Endothelial cell of umbilical vein (primary cell): ENCODE measurements around the gene LRRIQ1. TPM values are rescaled to one million over a fixed set of nuclear protein-coding genes. Genes with fewer than 3 reads are reported as not detected.

Experiments used
- BruUV-seq: library from RNA; stranded (reverse); fragments of 400-500 nt; replicated peaks from 2 replicates; lab custom pipeline; 2021; lab: Mats Ljungman, UMichigan
- CTCF ChIA-PET: fragments of 300-600, 350-600 bp; sonication (Branson Sonifier 250); formaldehyde crosslinking; loops from one replicate; lab custom pipeline; 2021; ENCODE audit warnings: antibody characterized with exemption, inconsistent platforms; lab: Charles Lee
- POLR2A ChIA-PET: fragments of 300-600, 350-600 bp; sonication (Branson Sonifier 250); formaldehyde crosslinking; loops from one replicate; lab custom pipeline; 2021; ENCODE audit warnings: antibody characterized with exemption, inconsistent platforms; lab: Charles Lee
- DNase-seq: peaks from one replicate; pipeline ENCODE4 v3.0.0-alpha.2; 2011; ENCODE audit warnings: low read depth, low spot score
- FAIRE-seq: peaks from 2 replicates; lab custom pipeline; 2011; peaks lifted over from hg19 to GRCh38; lab: Jason Lieb, UNC
- H2AFZ ChIP-seq: 2 replicates; pipeline ENCODE4 v1.6.0; 2012; ENCODE audit warnings: low read depth, low read length, control low read depth, inconsistent platforms
- H3K27ac ChIP-seq: 2 replicates; pipeline ENCODE4 v1.5.1; 2011; ENCODE audit warnings: low read depth, mild to moderate bottlenecking, control low read depth, low read length, moderate library complexity; ENCODE audit not compliant: insufficient read depth
- H3K27me3 ChIP-seq, 2 experiments: 2 replicates each; pipeline versions ENCODE4 v1.6.0 to v1.6.1; 2011; ENCODE audit warnings: low read length in 2 of 2, mixed read lengths in 1 of 2; ENCODE audit not compliant: control insufficient read depth in 2 of 2, insufficient read depth in 2 of 2
- H3K36me3 ChIP-seq, 2 experiments: 2 replicates in 1 of 2; 3 replicates in 1 of 2; pipeline ENCODE4 v1.5.1; 2011; ENCODE audit warnings: low read length in 2 of 2, mild to moderate bottlenecking in 1 of 2, moderate library complexity in 1 of 2; ENCODE audit not compliant: control insufficient read depth in 2 of 2, insufficient read depth in 2 of 2; ENCODE audit errors: extremely low read depth in 1 of 2
- H3K4me1 ChIP-seq: 3 replicates; pipeline ENCODE4 v1.5.1; 2011; ENCODE audit warnings: mild to moderate bottlenecking, low read length; ENCODE audit not compliant: control insufficient read depth, insufficient read depth; ENCODE audit errors: extremely low read depth
- H3K4me2 ChIP-seq: 2 replicates; pipeline ENCODE4 v1.6.1; 2011; ENCODE audit warnings: low read length, control low read depth, mixed read lengths; ENCODE audit not compliant: insufficient read depth
- H3K4me3 ChIP-seq, 3 experiments: fragments of 200-600 bp in 1 of 3; sonication (generic), shearing (Covaris generic) in 1 of 3; replicated peaks in 1 of 3; 2 replicates each; pipeline ENCODE4 v1.5.1; 2011 to 2016; ENCODE audit warnings: control low read depth in 3 of 3, low read length in 3 of 3, mild to moderate bottlenecking in 2 of 3, inconsistent platforms in 1 of 3, low read depth in 1 of 3, moderate library complexity in 1 of 3; ENCODE audit not compliant: insufficient read depth in 1 of 3
- H3K79me2 ChIP-seq: 2 replicates; pipeline ENCODE4 v1.6.0; 2012; ENCODE audit warnings: low read length, inconsistent platforms; ENCODE audit not compliant: control insufficient read depth, insufficient read depth
- H3K9ac ChIP-seq: replicated peaks from 2 replicates; pipeline ENCODE3; 2011; ENCODE audit warnings: low read length, control low read depth; ENCODE audit not compliant: insufficient read depth; ENCODE audit errors: extremely low read depth
- H3K9me1 ChIP-seq: replicated peaks from 3 replicates; pipeline ENCODE4 v1.6.0; 2011; ENCODE audit warnings: mild to moderate bottlenecking, low read length; ENCODE audit not compliant: control insufficient read depth, insufficient read depth; ENCODE audit errors: extremely low read depth
- H3K9me3 ChIP-seq: replicated peaks from 2 replicates; pipeline ENCODE4 v1.5.1; 2012; ENCODE audit warnings: low read length, inconsistent platforms; ENCODE audit not compliant: control insufficient read depth, insufficient read depth
- H4K20me1 ChIP-seq: replicated peaks from 2 replicates; pipeline ENCODE3; 2011; ENCODE audit warnings: mild to moderate bottlenecking, low read length; ENCODE audit not compliant: control insufficient read depth, insufficient read depth; ENCODE audit errors: extremely low read depth
- CTCF ChIP-seq, 2 donors: IDR thresholded peaks; 1 replicate in 1 of 2; 2 replicates in 1 of 2; pipeline ENCODE4 v1.5.1; 2011; ENCODE audit warnings: low read length in 2 of 2, mild to moderate bottlenecking in 2 of 2, moderate library complexity in 2 of 2, control low read depth in 1 of 2, inconsistent platforms in 1 of 2, low read depth in 1 of 2; ENCODE audit not compliant: insufficient read depth in 1 of 2; ENCODE audit errors: extremely low read depth in 1 of 2
- EZH2 ChIP-seq: IDR thresholded peaks from 2 replicates; pipeline ENCODE4 v1.6.1; 2012; ENCODE audit warnings: borderline replicate concordance, low read depth, mild to moderate bottlenecking, moderate library complexity, low read length, inconsistent platforms; ENCODE audit not compliant: severe bottlenecking
- FOS ChIP-seq: IDR thresholded peaks from 2 replicates; pipeline ENCODE4 v1.6.1; 2011; ENCODE audit warnings: mild to moderate bottlenecking, low read length, moderate library complexity, borderline replicate concordance; ENCODE audit not compliant: insufficient read depth
- GATA2 ChIP-seq: IDR thresholded peaks from 2 replicates; pipeline ENCODE4 v1.7.0; 2011; ENCODE audit warnings: low read depth, mild to moderate bottlenecking, moderate library complexity, mixed read lengths, low read length; ENCODE audit not compliant: insufficient read length, insufficient read depth
- JUN ChIP-seq: IDR thresholded peaks from 2 replicates; pipeline ENCODE4 v1.6.1; 2011; ENCODE audit warnings: borderline replicate concordance, low read depth; ENCODE audit not compliant: insufficient read length, insufficient read depth
- MYC ChIP-seq: IDR thresholded peaks from one replicate; pipeline ENCODE4 v1.6.1; 2011; ENCODE audit warnings: mild to moderate bottlenecking, low read depth, low read length
- POLR2A ChIP-seq: IDR thresholded peaks from 2 replicates; pipeline ENCODE4 v1.6.1; 2012; ENCODE audit warnings: low read depth, mild to moderate bottlenecking, control low read depth, low read length
- POLR2AphosphoS5 ChIP-seq: IDR thresholded peaks from 2 replicates; pipeline ENCODE4 v1.6.1; 2012; ENCODE audit warnings: low read depth, mild to moderate bottlenecking, control low read depth, low read length, moderate library complexity; ENCODE audit not compliant: insufficient read depth
- dilution Hi-C: fragments of 300-500 bp; cut with MboI; formaldehyde crosslinking; loops from one replicate; pipeline ENCODE4 v1.15.0; 2019; ENCODE audit warnings: low sequenced_read_pairs; ENCODE audit not compliant: extremely low pct_ligation_motif_present
- intact Hi-C: fragments of 100-400 bp; cut with micrococcal nuclease; formaldehyde crosslinking; loops from one replicate; pipeline ENCODE4 v1.10.0; 2022
- polyA plus RNA-seq, 4 experiments: library from polyadenylated mRNA; depleted of rRNA in 3 of 4; stranded (reverse) in 3 of 4; unstranded in 1 of 4; fragments of >200 nt; gene quantifications; 2 replicates each; pipeline versions ENCODE4 v1.2.1 to v1.2.3, GENCODE V29; 2011 to 2012; ENCODE audit warnings: missing spikeins in 1 of 4
- total RNA-seq: library from RNA; stranded (reverse); gene quantifications from 2 replicates; pipeline ENCODE4 v1.2.3, GENCODE V29; 2021
- TF ChIP-seq, protein P1 (sequence below): IDR thresholded peaks from 2 replicates; pipeline ENCODE4 v1.6.1; 2011; ENCODE audit not compliant: insufficient read depth, insufficient read length

Gene LRRIQ1
- total and polyA plus RNA-seq, 2 donors (not counting 3 experiments of a cell fraction or from before 2014, with no cell fraction given), result 0.08 to 0.20 TPM

DNA sequence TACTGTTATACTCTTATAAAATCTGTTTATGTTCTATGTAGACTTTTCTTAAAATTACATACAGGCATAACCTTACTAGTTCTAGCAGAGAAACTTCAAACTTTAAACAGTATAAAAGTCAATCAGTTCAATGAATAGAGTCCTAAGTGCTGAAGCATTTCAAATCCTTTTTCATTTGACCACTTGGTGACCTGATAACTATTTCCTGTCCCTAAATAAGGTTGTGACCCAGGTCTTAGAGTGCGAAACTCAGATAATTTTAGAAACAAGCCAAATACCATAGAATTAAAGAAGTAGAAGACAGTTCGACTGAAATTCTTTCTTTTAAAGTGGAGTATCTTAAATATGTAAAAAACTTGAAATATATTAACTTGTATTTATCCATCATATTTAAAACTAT lies 147.7 kb downstream of the LRRIQ1 start:
- no peak overlapping the region for H3K27ac ChIP-seq
- intact Hi-C loops, result loop anchor here (5.0 kb wide), 2 partner anchors 98 to 178 kb away; partner anchors contain the start of gene ALX1
- no peaks in the 10 kb centered on the region for H3K36me3 ChIP-seq
- no peak overlapping the region for H3K4me3 ChIP-seq
- BruUV-seq, result no TSS peak
- H3K79me2 ChIP-seq, result no peaks in the 10 kb centered on the region
- no peak overlapping the region for H3K4me2 ChIP-seq
- DNase-seq (no peak), FAIRE-seq (no peak)
- TF ChIP-seq POLR2A (no peak), EZH2 (no peak), JUN (no peak), FOS (no peak), GATA2 (no peak), MYC (no peak)
- TF ChIP-seq, protein P1, sequence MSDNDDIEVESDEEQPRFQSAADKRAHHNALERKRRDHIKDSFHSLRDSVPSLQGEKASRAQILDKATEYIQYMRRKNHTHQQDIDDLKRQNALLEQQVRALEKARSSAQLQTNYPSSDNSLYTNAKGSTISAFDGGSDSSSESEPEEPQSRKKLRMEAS, result no peak
- dilution Hi-C loops, result no loop called here
- no peaks in the 10 kb centered on the region for H3K9me3 ChIP-seq
- H3K9ac ChIP-seq, result no peak overlapping the region
- no peaks in the 10 kb centered on the region for H3K27me3 ChIP-seq
- POLR2A ChIA-PET, result no interaction called here
- H2AFZ ChIP-seq, result no peak overlapping the region
- H3K9me1 ChIP-seq, result no peaks in the 10 kb centered on the region
- CTCF ChIA-PET, result interaction anchor here (0.9 kb wide), 1 partner anchor 14 kb away, joined by 3 read pairs; no protein-coding TSS in a partner anchor
- no peaks in the 10 kb centered on the region for H4K20me1 ChIP-seq
- peaks cover 23% of the 10 kb centered on the region for H3K4me1 ChIP-seq

DNA sequence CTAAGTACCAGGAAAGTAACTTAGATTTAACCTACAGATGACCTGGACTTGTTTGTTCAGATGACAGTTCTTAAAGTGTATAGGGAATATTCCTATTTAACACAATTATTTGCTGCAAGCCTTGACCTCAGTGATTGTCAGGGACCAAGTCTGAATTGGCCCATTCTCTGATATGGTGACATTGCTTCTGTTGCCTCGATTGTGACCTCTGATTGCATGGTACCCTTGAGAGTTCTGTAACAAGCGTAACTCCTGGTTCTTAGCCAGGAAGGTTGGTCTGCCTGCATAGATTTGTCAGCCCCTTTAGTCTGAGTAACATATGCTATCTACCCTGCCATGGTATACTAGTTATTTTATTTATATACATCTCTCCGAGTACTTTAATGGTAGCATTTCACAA lies 150.1 kb downstream of the LRRIQ1 start:
- CTCF ChIA-PET, result interaction anchor here (1.0 kb wide), 1 partner anchor 17 kb away, joined by 3 read pairs; no protein-coding TSS in a partner anchor
- no peak for DNase-seq
- H3K36me3 ChIP-seq, result no peaks in the 10 kb centered on the region
- FAIRE-seq, result no peak
- H3K9me1 ChIP-seq, result no peaks in the 10 kb centered on the region
- no peaks in the 10 kb centered on the region for H3K79me2 ChIP-seq
- BruUV-seq, result no TSS peak
- H3K27me3 ChIP-seq, result no peaks in the 10 kb centered on the region
- H2AFZ ChIP-seq, result no peak overlapping the region
- TF ChIP-seq FOS (no peak), POLR2AphosphoS5 (no peak), JUN (no peak), POLR2A (no peak), CTCF (IDR thresholded peaks at IDR 0.05; ENCODE audit: extremely low read depth in 1 of 2, insufficient read depth in 1 of 2, low read depth in 1 of 2, low read length in 2 of 2) (no peak), GATA2 (no peak), EZH2 (no peak), MYC (no peak)
- TF ChIP-seq, protein P1, result no peak
- POLR2A ChIA-PET, result no interaction called here
- no peak overlapping the region for H3K9ac ChIP-seq
- no peaks in the 10 kb centered on the region for H4K20me1 ChIP-seq
- H3K4me3 ChIP-seq, result no peak overlapping the region
- no peaks in the 10 kb centered on the region for H3K9me3 ChIP-seq
- intact Hi-C loops, result no loop called here
- H3K27ac ChIP-seq, result no peak overlapping the region
- H3K4me2 ChIP-seq, result no peak overlapping the region
- H3K4me1 ChIP-seq, result peaks cover 4% of the 10 kb centered on the region
- dilution Hi-C loops, result no loop called here
